ENCODE results near the gene LLCFC1.

LLCFC1 gene

GRCh38 chr7:142961595-142961972 lies 22.3 kb downstream of the LLCFC1 start:
- CTCF ChIA-PET, result no interaction called here

GRCh38 chr7:142961973-142962926 lies 23.0 kb downstream of the LLCFC1 start, which contains the start of gene KEL:
Gene KEL (minus strand): TSS chr7:142962363. CDS start chr7:142962206, 157 bp downstream.
- POLR2A ChIA-PET, result no interaction called here
- CTCF ChIA-PET, result no interaction called here
- no peak for DNase-seq (ENCODE audit: low read depth, low spot score)
- H3K4me3 ChIP-seq (ENCODE audit: low read depth, low read length), result no peak within 1 kb of the TSS
- TF ChIP-seq CTCF (IDR thresholded peaks at IDR 0.05; ENCODE audit: insufficient read depth, low read length, missing control alignments), result no peak

More at GRCh38 chr7:142961595-142961972, 22.3 kb downstream of the LLCFC1 start:
- POLR2A ChIA-PET, result no interaction called here
- TF ChIP-seq CTCF (IDR thresholded peaks at IDR 0.05; ENCODE audit: insufficient read depth, low read length, missing control alignments), result no peak
- no peak for DNase-seq (ENCODE audit: low read depth, low spot score)
- no peak overlapping the region for H3K4me3 ChIP-seq (ENCODE audit: low read depth, low read length)

- no peak overlapping the region for H3K4me3 ChIP-seq (ENCODE audit: low read depth, low read length)
- DNase-seq (ENCODE audit: low read depth, low spot score), result no peak
- ChIA-PET CTCF (no interaction called here), POLR2A (no interaction called here)
- TF ChIP-seq CTCF (IDR thresholded peaks at IDR 0.05; ENCODE audit: insufficient read depth, low read length, missing control alignments), result no peak
Measured at GRCh38 chr7:142962991-142963390, 23.7 kb downstream of the LLCFC1 start.

GRCh38 chr7:142963993-142964392 lies 24.7 kb downstream of the LLCFC1 start:
- no peak for DNase-seq (ENCODE audit: low read depth, low spot score)
- POLR2A ChIA-PET, result no interaction called here
- no peak overlapping the region for H3K4me3 ChIP-seq (ENCODE audit: low read depth, low read length)
- no peak for TF ChIP-seq CTCF (IDR thresholded peaks at IDR 0.05; ENCODE audit: insufficient read depth, low read length, missing control alignments)
- CTCF ChIA-PET, result no interaction called here

- ChIA-PET CTCF (interaction anchor here (1.0 kb wide), 1 partner anchor 39 kb away, joined by 3 read pairs; no protein-coding TSS in a partner anchor), POLR2A (no interaction called here)
- no peak overlapping the region for H3K4me3 ChIP-seq (ENCODE audit: low read depth, low read length)
- DNase-seq (ENCODE audit: low read depth, low spot score), result no peak
- TF ChIP-seq CTCF (IDR thresholded peaks at IDR 0.05; ENCODE audit: insufficient read depth, low read length, missing control alignments), result no peak
Measured at GRCh38 chr7:142964502-142965246, 25.4 kb downstream of the LLCFC1 start.

- POLR2A ChIA-PET, result no interaction called here
- no peak for TF ChIP-seq CTCF (IDR thresholded peaks at IDR 0.05; ENCODE audit: insufficient read depth, low read length, missing control alignments)
- DNase-seq (ENCODE audit: low read depth, low spot score), result no peak
- CTCF ChIA-PET, result no interaction called here
- no peak overlapping the region for H3K4me3 ChIP-seq (ENCODE audit: low read depth, low read length)
Measured at GRCh38 chr7:142968229-142968628, 28.9 kb downstream of the LLCFC1 start.
